Activated CD4-positive, alpha-beta T cell treated with anti-CD3 and anti-CD28 coated beads, Interleukin-2, amount 50 U/mL, for 16 hours (primary cell): ENCODE data around the gene TBC1D2B.

Experiments used
- DNase-seq: peaks from one replicate; pipeline ENCODE4 v3.0.0-alpha.2; 2020

Gene TBC1D2B

DNA sequence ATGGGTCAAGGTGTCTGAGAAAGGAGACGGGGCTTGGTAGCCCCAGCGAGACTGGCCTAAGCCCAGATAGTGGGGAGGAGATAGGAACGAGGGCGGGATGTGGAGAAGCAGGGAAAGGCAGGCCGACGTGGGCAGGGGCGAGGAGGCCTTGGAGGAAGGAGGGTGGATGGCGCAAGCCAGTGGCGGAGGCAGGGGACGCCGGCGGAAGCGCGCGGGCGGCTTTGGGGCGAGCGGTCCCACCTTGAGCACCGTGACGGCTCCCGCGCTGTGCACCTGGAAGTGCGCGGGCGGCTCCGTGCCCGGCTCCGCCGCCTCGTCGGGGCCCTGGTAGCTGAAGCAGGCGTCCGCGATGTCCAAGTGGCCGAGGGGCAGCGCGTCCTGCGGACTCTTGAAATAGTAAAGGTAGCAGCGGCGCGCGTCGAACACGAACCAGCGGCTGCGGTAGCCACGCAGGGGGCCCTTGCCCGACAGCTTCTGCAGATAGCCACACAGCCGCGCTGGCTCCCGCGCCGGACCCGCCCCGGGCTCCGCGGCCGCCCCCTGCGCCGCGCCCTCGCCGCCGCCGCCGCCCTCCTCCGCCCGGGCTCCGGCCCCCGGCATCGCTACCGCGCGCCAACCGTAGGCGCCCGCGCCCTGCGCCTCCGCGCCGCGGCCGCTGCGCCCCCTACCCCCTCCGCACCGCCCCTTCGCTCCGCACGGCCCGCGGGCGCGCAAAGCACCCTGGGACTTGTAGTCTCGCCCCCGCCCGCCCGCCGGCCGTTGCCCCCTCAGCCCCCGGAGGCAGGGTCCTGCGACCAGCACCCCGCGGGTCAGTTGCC lies at the start of gene TBC1D2B:
Gene TBC1D2B, minus strand, starts transcription at position 659 of the 818 bp plus-strand sequence. Its CDS starts 59 bp downstream, at position 600.
- peak; percentile 69 for DNase-seq

DNA sequence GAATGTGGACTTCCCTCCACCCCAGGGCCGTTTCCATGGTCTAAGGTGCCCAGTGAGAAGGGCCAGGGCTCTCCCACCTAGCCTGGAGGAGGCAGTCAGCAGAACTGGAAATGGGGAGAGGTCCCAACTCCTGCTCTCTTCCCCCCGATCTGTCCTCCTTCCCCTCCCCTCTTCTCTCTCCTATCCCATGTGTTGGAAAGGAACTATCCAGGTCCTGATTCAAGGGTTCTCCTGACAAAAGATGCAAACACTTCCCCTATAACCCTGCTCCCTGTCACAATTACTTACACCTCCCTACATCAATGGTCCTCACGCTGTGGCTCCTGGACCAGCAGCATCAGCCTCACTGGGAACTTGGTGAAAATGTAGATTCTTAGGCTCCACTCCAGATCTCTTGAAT lies 47.8 kb upstream of the TBC1D2B start:
- DNase-seq: no peak

DNA sequence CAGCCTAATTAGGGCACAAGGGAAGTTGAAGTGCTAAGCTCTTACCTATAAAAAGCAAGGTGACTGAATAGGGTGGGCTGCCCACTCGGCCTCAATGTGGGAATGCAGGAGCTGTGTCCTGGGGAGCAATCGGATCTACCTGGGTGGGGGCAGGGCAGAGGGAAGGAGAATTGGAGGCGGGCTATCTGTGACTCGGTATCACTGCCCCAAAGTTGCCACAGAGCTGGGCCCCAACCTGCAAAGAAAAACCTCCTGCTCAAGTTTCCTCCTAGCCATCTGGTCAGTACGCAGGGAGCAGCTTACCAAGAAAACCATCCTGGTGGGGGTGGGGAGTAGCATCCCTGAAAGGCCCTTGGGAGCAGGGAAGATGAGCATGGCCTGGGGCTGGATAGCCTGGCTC lies 43.0 kb upstream of the TBC1D2B start:
- no peak for DNase-seq

DNA sequence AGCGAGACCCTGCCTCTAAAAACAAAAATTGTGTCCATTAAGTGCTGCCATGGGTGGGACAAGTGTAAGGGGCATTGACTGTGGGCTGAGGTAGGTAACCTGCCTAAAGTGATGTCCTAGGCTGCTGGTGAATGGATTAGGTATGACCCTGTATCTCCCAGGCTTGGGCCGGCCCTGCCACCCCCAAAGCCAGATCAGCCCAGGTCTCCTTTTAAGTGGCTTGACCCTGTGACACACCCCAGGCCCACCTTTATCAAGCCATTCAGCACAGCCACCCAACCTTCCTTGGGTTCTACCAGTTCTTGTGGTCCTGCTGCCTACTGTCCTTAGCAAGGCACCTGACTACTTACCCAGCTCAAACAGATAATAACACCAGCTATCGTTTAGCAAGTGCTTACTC lies 35.0 kb upstream of the TBC1D2B start:
- no peak for DNase-seq

DNA sequence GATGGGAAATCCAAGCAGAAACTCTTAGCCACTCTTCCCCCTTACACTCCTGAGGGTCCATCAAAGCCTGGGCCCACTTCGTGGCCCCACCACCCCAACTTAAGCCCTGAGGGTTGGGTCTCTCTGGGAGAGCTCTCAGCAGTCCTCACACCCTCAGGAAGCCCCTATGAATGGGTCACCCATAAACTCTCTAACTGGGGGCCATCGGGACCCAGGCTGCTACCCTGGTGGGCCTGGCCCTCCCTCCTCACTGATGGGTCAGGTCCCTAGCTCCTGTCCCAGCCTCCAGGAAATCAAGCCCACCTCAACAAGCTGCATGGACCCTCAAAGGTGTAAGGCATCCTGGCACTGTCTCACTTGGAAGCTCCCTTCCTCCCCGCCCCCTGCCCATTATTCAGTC lies 34.3 kb upstream of the TBC1D2B start:
- no peak for DNase-seq

DNA sequence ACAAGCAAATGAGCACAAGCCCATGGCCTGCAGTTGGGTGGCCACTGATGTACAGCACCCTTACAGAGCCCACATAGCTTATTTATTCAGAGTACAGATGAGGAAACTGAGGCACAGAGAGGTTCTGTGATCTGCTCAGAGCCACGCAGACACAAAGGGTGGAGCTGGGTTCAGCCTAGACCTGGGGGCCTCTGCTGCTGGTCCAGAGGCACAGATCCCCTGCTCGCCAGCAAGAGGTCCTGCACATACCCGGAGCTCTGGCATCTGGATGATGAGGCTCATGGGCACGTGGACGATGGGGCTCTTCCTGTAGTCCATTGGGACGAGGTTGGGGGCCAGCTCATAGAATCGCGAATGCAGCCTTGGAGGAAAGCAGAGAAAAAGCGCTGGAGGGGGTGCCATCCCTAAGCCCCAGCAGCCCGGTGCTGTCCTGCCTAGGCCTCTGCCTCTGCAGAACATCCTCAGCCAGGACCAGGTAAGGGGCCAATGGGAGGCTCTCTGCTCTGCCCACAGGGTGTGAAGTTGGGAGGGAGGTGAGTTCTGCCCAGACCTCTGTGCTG lies 33.5 kb upstream of the TBC1D2B start:
- no peak for DNase-seq

DNA sequence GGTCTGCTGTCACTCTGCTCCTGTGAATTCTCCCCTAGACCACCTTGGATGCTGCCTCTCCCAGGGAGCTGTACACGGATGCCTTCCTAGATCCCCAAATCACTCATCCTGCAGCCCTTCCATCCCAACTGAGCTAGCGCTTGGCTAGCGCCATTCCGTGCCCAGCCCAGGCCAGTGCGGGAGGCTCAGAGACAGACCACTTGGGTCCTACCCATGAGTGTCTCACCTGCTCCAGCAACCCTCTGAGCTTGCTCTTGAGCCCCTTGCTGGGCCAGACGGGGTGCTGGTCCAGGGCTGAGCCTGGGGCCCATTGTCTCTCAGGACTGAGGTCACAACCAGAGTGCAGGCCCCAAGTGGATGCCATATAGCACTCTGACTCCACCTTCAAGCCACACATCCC lies 32.6 kb upstream of the TBC1D2B start:
- no peak for DNase-seq

DNA sequence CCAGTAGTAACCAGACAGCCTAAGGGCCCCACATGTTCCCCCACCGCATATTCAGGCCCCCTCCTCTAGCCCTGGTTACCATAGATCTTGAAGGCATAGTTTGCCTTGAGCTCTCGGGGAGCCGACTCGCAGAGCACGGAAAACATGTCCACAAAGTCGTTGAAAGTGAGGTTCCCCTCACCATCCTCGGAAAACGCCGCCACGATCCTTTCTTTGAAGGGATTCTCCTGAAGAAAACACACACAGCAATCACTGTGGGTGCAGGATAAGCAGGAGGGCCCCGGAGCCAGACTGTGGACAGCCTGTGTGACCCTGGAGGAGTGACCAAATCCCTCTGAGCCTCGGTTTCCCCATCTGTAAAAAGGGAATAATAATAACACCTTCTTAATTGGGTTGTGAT lies 31.6 kb upstream of the TBC1D2B start:
- DNase-seq: no peak

DNA sequence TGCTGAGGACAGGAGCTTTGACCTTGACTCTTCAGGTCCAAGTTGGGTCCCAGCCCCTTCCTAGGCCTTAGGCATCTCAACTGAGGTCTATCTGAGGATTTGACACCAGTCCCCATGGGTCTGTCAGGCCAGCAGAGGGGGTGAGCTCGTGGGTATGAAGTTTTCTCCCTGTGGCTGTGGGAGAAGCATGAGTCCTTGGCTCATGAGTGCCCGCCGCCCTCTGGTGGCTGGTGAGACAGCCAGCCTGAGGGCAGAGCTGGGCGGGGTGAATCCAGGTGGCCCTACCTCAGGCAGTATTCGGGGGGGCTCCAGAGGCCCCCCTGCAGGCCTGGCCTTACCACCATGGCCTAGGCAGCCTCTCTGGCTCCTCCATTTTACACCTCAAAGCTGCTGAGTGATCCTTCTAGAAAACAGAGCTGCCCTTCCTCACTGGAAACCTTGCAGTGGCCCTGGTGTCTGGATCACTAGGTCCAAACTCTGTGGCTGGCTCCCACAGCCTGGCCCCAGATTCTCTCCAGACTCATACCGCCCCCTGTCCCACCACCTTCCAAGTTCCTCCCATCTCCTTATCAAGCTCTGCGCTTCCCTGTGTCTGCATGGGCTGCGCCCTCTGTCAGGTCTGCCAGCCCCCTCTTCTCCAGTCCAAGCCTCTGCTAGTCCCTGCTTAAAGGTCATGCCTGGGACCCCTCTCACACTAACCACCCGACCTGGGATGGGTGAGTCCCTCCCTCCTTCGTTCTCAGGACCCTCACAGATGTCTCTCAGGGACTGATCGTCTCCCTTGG lies 31.0 kb upstream of the TBC1D2B start:
- peak; percentile 88 for DNase-seq

DNA sequence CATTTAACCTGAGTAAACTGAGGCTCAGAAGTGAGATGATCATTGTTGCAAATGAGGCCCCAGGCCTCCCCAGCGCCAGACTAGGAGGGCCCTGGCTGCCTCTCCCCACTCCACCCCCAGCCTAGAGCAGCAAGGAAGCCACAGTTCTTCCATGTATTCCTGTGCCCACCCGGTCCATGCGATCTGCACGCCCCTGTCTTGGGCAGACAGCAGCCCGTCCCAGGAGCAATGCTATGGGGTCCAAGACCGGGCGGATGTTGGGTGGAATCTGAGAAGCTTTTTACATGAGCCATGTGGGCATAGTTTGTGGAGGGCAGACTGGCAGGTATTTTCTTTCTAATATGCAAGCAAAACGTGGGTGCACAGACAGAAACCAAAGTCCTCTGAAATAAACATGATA lies 30.0 kb upstream of the TBC1D2B start:
- no peak for DNase-seq

DNA sequence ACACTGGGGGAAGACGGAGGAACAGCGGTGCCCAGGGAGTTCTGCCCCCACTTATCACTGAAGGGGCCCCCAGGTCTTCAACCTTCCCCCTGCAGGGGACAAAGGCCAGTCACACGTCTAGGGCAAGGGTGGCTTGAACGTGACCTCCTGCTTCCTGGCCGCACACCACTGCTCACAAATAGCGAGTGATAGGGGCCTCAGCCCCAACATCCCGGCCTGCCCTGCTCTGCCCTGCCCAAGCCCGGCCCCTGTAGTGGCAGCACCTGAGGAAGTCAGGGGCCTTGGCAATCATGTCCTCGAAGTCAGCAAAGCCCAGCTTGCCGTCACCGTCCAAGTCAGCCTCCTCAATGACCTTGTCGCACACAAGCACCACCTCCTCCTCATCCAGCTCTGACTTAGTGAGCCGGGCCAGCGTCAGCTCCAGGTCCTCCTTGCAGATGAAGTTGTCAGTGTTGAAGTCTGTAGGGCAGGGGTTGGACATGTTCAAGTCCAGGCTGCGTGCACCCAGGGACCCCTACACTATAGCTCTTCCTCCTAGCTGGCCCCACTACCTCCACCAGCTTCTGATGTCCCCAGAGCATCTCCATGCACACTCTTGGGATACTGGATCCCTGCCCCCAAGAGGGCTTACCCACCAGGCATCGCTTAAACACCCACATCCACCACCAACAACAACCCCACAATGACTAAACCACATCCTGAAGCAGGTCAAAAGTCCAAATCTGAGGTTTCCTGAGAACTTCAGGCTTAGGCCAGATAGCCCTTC lies 28.1 kb upstream of the TBC1D2B start:
- peak; percentile 43 for DNase-seq

DNA sequence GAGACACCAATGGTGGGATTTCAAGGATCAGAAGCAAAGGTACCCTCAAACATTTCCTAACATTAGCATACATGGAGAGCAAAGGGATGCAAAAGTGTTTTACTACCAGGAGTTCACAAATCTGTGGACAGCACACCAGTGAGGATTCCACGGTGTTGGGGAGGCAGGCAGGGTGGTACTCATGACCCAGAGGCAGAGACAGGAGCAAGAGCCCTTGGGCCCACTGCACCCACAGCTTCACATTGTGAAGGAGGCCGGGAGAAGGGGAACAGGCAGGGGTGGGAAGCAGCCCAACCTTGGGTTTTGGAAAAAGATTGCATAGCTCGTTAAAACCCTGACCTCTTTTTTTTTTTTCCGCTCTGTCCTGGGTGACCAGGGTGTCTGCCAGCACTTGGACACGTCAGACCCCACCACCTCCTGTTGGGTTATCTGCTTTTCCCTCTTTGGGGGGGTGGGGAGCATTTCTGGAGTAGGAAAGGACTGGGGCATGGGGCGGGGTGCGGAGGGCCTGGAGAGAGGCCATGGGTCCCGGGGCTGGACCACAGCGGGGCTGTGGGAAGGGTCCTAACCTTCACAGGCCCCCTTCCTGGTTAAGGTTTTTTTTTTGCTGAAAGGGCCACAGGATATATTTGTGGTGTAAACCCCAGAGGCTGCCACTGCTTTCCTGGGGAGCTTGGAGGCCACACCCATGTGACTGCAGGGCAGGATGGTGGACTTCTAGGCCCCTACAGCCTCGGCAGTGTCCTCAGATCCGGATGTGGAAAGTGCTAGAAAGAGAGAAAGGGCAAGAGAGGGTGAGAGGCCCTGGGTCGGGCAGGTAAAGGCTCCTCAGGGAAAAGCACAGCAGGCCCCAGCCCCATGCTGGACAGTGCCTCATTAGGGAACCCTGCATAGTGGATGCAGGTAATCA lies 27.3 kb upstream of the TBC1D2B start:
- DNase-seq: peak; percentile 29

DNA sequence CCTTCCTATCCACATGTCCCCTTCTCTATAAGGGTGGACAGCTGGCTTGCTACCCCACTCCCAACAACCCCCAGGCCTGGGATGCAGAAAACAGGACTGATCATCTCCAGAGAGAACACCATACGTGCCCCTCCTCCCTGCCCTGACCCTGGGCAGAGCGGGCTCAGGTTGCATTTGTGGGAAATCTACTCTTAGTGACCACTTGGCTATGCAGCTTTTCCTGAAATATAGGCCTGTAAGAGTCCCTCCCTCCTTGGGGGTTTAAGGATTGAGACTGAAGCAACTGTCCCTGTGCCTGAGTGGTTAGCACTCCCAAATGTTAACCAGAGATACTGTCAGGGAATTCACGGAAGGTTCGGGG lies 26.6 kb upstream of the TBC1D2B start:
- no peak for DNase-seq

DNA sequence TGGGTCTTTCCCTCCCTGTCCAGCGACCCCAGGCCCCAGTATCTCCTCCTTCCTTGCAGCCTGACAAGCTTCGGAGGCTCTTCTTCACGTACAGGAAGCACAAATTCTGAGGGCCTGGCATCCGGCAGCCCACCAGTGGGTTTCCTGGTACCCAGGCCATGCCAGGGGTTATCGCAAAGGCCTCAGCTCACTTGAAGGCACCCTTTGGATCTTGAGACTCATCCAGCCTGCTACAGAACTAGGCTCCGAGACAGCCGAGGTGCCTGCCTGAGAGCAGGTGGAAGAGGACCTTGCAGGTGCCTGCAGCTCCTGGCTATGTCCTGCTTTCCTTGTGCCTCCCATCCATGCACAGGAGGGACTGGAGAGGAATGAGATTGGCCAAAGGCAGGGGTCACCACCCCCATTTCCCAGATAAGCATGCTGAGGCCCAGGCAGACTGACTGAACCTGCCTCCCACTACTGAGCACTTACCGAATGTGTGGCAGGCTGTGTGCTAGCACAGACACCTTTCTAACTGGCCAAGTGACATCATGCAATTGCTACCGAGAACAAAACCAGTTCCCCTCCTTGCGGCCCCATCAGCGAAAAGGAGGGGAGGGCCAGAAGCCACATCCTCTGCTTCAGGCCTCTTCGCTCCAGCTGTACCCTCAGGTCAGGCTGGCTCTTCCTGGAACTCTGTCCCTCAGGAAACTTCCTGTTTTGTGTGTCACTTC lies 26.1 kb upstream of the TBC1D2B start:
- peak; percentile 87 for DNase-seq

DNA sequence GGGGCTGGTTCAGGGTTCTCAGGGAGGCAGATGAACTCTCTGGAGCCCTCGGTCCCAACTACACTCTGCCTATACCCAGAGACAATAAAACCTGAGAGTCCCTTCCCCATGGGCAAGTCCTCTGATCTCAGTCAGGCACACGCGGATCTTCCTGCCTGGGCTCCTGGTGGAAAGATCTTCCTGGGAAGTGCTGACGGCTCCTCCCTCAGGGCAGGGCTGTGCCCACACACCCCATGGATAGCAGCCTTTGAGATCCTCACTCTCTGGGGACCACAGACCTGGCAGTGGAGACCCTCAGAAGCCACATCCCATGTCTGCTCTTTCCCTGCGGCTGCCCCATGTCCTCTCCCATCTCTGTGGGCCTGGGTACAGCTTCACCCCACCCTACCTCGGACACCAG lies 25.2 kb upstream of the TBC1D2B start:
- DNase-seq: no peak

DNA sequence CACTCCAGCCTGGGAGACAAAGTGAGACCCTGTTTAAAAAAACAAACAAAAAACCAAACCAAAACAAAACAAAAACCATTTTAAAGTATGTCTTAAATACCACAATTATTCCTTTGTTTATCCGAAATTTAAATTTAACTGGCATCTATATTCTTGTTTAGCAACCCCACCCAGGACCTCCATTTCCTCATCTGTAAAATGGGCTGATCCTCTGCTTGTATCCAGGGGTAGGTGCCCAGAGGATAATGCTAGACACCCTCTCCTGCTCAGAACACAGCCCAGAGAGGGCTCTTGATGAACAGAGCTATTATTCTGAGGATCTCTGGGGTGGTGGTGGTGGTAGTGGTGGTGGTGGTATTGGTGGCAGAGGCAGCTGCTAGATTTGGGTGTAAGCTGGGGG lies 24.7 kb upstream of the TBC1D2B start:
- no peak for DNase-seq

DNA sequence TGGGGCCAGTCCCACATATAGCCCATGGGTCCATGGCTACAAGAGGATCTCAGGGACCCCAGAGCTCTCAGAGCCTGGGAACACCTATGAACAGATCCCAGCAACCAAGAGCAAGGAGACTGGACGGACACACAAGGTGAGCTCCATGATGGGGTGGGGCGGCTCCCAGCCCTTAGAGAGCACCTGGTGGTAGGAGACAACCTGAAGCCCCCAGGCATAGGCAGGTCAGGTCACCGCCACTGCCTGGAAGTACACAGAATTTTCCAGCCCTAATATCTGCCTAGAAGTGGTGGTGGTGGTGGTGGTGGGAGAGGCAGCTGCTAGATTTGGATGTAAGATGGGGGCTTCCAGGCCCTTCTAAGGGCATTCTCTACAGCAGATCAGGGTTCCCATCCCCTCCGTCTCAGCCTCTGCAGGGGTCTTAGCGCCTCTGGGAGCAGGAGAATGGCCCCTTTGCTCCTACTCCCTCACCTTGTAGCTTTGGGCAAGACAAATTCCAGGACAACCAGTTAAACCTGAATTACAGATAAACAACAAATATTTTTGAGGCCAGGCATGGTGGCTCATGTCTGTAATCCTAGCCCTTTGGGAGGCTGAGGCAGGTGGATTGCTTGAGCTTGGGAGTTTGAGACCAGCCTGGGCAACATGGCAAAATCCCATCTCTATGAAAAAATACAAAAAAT lies 24.1 kb upstream of the TBC1D2B start:
- DNase-seq: no peak

DNA sequence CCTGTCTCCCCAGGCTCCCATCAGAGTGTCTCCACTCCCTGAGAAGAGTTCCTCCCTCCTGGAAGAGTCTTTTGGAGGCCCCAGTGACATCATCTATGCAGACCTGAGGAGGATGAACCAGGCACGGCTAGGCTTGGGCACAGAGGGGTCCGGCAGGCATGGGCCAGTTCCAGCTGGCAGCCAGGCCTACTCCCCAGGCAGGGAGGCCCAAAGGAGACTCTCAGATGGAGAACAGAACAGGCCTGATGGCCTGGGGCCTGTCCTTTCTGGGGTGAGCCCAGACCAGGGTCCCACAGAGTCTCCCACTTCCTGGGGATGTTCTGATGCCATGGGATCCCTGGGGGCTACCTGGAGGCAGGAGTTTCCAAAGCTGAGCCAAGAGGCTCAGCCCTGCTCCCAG lies 23.4 kb upstream of the TBC1D2B start:
- no peak for DNase-seq

DNA sequence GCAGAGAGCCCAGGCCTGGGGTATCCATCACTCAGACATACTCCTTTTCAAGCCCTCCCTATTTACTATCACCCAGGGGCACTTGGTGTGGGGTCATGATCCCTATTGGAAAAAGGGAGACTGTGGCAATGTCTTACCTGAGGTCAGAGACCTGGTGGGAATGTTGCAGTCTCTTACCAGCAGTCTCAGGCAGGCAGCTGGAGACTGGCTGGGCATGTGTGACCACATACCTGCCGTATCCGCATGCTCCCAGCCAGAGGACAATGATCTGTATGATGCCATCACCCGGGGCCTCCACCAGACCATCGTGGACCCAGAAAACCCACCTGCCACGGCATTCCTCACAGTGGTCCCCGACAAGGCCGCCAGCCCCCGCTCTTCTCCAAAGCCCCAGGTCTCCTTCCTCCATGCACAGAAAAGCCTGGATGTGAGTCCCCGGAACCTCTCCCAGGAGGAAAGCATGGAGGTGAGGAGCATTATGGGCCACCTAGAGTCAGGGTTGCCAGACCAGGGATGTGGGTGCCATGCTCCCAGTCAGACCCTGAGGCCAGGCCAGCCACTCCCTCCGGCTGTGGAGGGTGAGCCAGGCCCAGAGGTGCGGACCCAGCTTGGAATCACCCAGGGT lies 20.7 kb upstream of the TBC1D2B start:
- DNase-seq: no peak

DNA sequence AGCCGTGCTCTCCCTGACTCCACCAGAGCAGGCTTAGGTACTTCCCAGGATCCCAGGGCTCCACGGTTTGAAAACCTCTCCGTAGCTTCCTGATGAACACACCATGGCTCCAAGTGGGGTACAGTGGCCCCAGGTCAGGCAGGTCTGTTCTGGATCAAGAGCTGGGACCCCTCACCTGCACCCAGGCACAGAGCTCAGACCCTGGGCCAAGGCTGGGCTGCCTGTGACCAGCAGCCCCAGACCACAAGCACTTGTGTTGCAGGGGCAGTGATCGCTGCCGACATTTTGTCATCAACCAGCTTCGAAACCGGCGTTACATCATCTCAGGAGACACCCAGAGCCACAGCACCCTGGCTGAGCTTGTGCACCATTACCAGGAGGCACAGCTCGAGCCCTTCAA lies 20.2 kb upstream of the TBC1D2B start:
- DNase-seq: no peak
